Activated CD8-positive, alpha-beta memory T cell treated with anti-CD3 and anti-CD28 coated beads, Interleukin-2, amount 50 U/mL, for 1 hour (primary cell): ENCODE results near the gene CUBN.

Experiments used
- DNase-seq: peaks from one replicate; pipeline ENCODE4 v3.0.0-alpha.2; 2020; ENCODE audit errors: extremely low read depth

Gene CUBN

GRCh38 chr10:17129741-17130140, at the start of gene CUBN:
CUBN (minus strand) TSS chr10:17129811; CDS start chr10:17129765, 46 bp downstream.
- no peak for DNase-seq

GRCh38 chr10:17179002-17179401, 49.4 kb upstream of the CUBN start:
- no peak for DNase-seq

- DNase-seq: no peak
Observed at GRCh38 chr10:17178006-17178405, 48.4 kb upstream of the CUBN start.

- no peak for DNase-seq
Observed at GRCh38 chr10:17177014-17177413, 47.4 kb upstream of the CUBN start.

- no peak for DNase-seq
Observed at GRCh38 chr10:17176091-17176490, 46.5 kb upstream of the CUBN start.

GRCh38 chr10:17175551-17175950, 45.9 kb upstream of the CUBN start:
- DNase-seq: no peak

GRCh38 chr10:17174626-17175025, 45.0 kb upstream of the CUBN start:
- DNase-seq: no peak

- DNase-seq: no peak
Observed at GRCh38 chr10:17171141-17171641, 41.6 kb upstream of the CUBN start.

- DNase-seq: no peak
Observed at GRCh38 chr10:17169803-17170202, 40.2 kb upstream of the CUBN start.

GRCh38 chr10:17166699-17167098, 37.1 kb upstream of the CUBN start:
- DNase-seq: no peak

GRCh38 chr10:17162828-17163227, 33.2 kb upstream of the CUBN start:
- no peak for DNase-seq

- no peak for DNase-seq
Observed at GRCh38 chr10:17161775-17162174, 32.2 kb upstream of the CUBN start.

GRCh38 chr10:17157024-17157423, 27.4 kb upstream of the CUBN start:
- DNase-seq: no peak

GRCh38 chr10:17155826-17156225, 26.2 kb upstream of the CUBN start:
- DNase-seq: no peak

- no peak for DNase-seq
Observed at GRCh38 chr10:17154116-17154515, 24.5 kb upstream of the CUBN start.

GRCh38 chr10:17153321-17153720, 23.7 kb upstream of the CUBN start:
- DNase-seq: no peak

GRCh38 chr10:17151716-17152115, 22.1 kb upstream of the CUBN start:
- DNase-seq: no peak

GRCh38 chr10:17147884-17148489, 18.4 kb upstream of the CUBN start:
- no peak for DNase-seq

- DNase-seq: no peak
Observed at GRCh38 chr10:17146892-17147291, 17.3 kb upstream of the CUBN start.

- no peak for DNase-seq
Observed at GRCh38 chr10:17145239-17145638, 15.6 kb upstream of the CUBN start.

GRCh38 chr10:17144757-17145156, 15.1 kb upstream of the CUBN start:
- no peak for DNase-seq

- no peak for DNase-seq
Observed at GRCh38 chr10:17144032-17144431, 14.4 kb upstream of the CUBN start.

- no peak for DNase-seq
Observed at GRCh38 chr10:17143055-17143690, 13.6 kb upstream of the CUBN start.
